RWPE1 (cell line): ENCODE results near the gene SPATA6.
"Not testable (repeated sequence)": the region's sequence is repeated elsewhere in the genome, so short reads cannot be mapped to it uniquely, and the experiment has no call there.

Experiments used
- CTCF ChIA-PET: fragments of 350-600 bp; sonication (Branson Sonifier 250); formaldehyde crosslinking; extraction: SDS; loops from one replicate; lab custom pipeline; 2021; lab: Yijun Ruan, JAX
- POLR2A ChIA-PET: fragments of 400-600 bp; formaldehyde crosslinking; extraction: SDS; loops from one replicate; lab custom pipeline; 2020; ENCODE audit warnings: antibody characterized with exemption; ENCODE audit not compliant: low non-redundant PET; lab: Yijun Ruan, JAX
- DNase-seq: peaks from one replicate; pipeline ENCODE4 v3.0.0; 2012; ENCODE audit warnings: low spot score
- H3K27ac ChIP-seq: fragments of 450-650 bp; 2 replicates; pipeline ENCODE4 v1.5.1; 2017
- CTCF ChIP-seq: fragments of 450-650 bp; conservative IDR thresholded peaks from 2 replicates; pipeline ENCODE4 v1.5.1; 2017; ENCODE audit warnings: low read depth, mild to moderate bottlenecking

Gene SPATA6

DNA sequence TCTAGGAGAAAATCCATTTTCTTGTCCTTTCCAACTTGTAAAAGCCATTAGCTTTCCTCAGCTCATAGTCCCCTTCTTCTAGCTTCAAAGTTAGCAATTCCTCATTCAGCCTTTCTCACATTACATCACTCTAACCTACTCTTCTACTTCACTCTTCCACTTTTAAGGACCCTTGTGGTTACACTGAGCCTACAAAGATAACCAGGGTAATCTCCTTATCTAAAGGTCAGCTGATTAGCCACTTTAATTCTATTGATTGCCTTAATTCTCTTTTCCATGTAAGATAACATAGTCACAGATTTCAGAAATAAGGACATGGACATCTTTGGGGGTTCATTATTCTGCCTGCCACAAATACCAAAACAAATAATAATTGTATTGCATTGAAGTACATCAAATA is 8.5 kb upstream of the SPATA6 start:
- ChIA-PET CTCF (interaction anchor here (0.7 kb wide), 1 partner anchor 66 kb away, joined by 4 read pairs; no protein-coding TSS in a partner anchor), POLR2A (no interaction called here)
- no peak overlapping the region for H3K27ac ChIP-seq
- DNase-seq: no peak
- no peak for TF ChIP-seq CTCF

- CTCF ChIA-PET: interaction anchor here (0.7 kb wide), 1 partner anchor 67 kb away, joined by 4 read pairs; no protein-coding TSS in a partner anchor
- POLR2A ChIA-PET, H3K27ac ChIP-seq, DNase-seq: not testable (repeated sequence)
Observed at GRCh38 chr1:48480023-48480422, 8.0 kb upstream of the SPATA6 start.

DNA sequence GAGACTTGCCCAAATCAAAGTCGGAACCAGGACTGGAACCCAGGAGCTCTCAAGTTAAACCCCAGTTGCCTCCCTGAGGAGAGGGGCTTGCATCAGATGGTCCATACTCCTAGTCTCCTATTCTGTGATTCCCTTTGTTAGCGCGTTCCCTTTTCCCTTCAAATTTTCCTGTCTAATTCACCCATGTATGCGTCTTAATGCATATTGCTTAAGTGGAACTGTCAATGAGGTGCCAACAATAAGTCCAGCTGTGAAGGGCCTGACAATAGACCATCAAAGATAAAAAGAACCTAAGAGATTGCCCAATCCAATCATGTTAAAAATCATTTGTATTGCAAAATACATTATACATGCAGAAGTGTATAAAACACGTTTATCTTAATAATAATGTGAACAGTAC is 634 bp upstream of the SPATA6 start:
- DNase-seq: peak; percentile 7
- peak overlapping the region; percentile 61 for H3K27ac ChIP-seq
- ChIA-PET CTCF (interaction anchor here (0.6 to 1.0 kb wide), 3 partner anchors 114 to 1828 kb away, joined by 3 read pairs; no protein-coding TSS in a partner anchor), POLR2A (no interaction called here)
- no peak for TF ChIP-seq CTCF

DNA sequence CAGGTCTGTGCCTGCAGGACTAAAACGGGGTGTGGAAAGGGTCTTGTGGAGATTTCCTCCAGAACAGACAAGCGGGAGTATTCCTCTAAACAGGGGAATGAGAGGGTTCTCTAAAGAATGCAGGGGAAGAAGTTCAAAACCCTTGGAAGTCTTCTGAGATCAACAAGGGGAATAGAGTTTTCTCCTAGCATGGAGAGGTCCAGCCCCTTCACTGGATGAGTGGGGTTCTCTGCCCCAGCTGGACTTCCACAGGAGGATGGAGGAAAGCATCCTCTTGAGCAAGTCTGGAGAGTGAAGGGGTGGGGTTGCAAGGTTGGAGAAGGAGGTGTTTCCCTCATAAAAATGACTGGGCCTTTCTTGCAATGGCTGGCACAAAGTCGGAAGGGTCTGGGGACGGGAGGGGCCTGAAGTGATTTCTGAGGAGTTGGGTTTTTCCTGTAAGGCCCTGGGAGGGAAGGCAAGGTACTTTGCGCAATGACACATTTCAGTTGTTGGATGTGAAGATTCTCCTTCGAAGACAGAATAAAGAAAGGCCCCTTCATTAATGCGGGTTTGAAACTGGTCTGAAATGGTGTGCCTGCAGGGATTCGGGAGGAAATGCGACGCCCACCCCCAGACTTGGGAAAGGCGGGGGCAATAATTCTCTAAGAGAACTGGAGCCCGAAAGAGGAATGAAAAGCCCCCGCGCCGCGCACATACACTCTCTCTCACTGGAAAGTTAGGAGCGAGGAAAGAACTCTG is 884 bp downstream of the SPATA6 start:
- TF ChIP-seq CTCF: no peak
- DNase-seq: no peak
- ChIA-PET POLR2A (no interaction called here), CTCF (no interaction called here)
- peak overlapping the region; percentile 61 for H3K27ac ChIP-seq

DNA sequence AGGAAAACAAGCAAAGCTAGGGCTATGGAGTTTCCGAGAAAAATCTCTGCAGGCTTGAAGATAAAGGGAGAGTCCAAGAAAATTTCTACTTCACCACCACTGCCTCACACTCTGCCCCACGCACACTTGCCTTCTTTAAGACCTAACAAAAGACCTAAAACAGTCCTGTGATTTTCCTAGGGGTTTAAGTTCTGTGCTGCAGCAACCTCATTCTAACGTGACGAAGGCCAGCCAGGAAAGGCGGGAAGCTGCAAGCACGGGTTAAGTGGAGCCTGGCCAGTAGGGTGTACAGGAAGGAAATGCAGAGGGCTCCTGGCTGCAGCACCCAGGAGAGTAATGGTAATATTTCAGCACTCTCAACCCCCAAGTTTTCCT is 1.5 kb downstream of the SPATA6 start:
- ChIA-PET CTCF (interaction anchor here (0.6 kb wide), 1 partner anchor 40 kb away, joined by 3 read pairs; no protein-coding TSS in a partner anchor), POLR2A (no interaction called here)
- H3K27ac ChIP-seq: no peak overlapping the region
- no peak for DNase-seq
- no peak for TF ChIP-seq CTCF

DNA sequence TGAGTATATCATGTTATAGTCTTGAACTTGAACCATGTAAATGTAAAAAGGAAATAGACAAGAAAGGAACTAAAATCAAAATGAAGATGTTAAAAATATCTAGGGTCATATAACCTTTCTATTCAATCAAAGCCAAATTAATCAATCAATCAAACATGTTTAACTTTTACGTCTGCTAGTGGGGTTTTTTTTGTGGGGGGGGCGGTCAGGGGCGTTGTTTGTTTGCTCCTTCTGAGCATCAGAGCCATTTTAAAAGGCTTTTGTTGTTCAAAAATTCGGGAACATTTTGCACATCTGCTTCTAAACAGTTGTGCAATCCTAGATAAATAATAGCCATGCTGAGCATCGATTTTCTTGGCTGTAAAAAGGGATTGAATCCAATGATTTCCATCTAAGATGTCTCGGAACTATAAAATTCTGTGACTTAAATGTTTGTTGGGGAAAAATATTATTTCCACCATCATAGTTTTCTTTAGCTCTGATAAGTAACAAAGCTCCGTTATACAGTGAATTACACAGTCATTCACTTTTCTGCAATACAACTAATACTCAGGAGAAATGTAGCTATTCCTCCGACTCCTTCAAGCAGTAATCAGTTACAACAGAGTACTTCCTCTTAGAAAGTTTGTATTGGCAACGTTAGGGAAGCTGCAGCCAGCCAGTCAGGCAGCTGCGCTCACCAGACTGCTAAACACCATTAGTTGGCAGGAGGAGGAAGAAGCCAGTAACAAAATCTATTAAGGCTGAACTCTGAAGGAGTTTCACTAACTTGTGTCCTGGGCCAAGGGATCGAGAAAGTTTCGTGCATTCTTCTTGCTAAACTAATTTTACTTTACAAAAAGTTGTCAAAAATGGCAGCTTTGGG is 2.2 kb downstream of the SPATA6 start:
- DNase-seq: no peak
- POLR2A ChIA-PET: no interaction called here

More for the DNA sequence above, 2.2 kb downstream of the SPATA6 start:
- CTCF ChIA-PET: interaction anchor here (0.6 to 0.7 kb wide), 2 partner anchors 24 to 40 kb away, joined by 3 read pairs; no protein-coding TSS in a partner anchor
- H3K27ac ChIP-seq: no peak overlapping the region
- no peak for TF ChIP-seq CTCF
